GM12891 (cell line): ENCODE measurements around the gene IRF1.

Experiments used
- DNase-seq: peaks from one replicate; pipeline ENCODE4 v3.0.0; 2011; ENCODE audit warnings: low spot score; ENCODE audit not compliant: insufficient read length
- FAIRE-seq: peaks from 2 replicates; lab custom pipeline; 2011; peaks lifted over from hg19 to GRCh38; lab: Jason Lieb, UNC
- PAX5 ChIP-seq: IDR thresholded peaks from 2 replicates; pipeline ENCODE4 v1.6.1; 2011; ENCODE audit warnings: low read length, moderate library complexity, mild to moderate bottlenecking; ENCODE audit not compliant: insufficient read depth, severe bottlenecking
- POLR2A ChIP-seq: IDR thresholded peaks from 2 replicates; pipeline ENCODE4 v1.6.1; 2011; ENCODE audit warnings: low read depth, low read length, control low read depth
- POLR2AphosphoS5 ChIP-seq: IDR thresholded peaks from 2 replicates; pipeline ENCODE4 v1.6.1; 2011; ENCODE audit warnings: low read depth, low read length, control low read depth
- POU2F2 ChIP-seq: IDR thresholded peaks from 2 replicates; pipeline ENCODE4 v1.6.1; 2011; ENCODE audit warnings: low read depth, mild to moderate bottlenecking, control low read depth, low read length, moderate library complexity
- SPI1 ChIP-seq: IDR thresholded peaks from 2 replicates; pipeline ENCODE4 v1.6.1; 2011; ENCODE audit warnings: low read depth, low read length, control low read depth
- TAF1 ChIP-seq: IDR thresholded peaks from 2 replicates; pipeline ENCODE4 v1.6.1; 2011; ENCODE audit warnings: low read depth, low read length, control low read depth

The IRF1 gene

GRCh38 chr5:132460846-132461568 is 29.6 kb downstream of the IRF1 start:
- FAIRE-seq = no peak
- DNase-seq = no peak
- TF ChIP-seq SPI1 (no peak), POLR2AphosphoS5 (no peak), PAX5 (no peak), POLR2A (no peak)

- TF ChIP-seq POU2F2 (no peak), SPI1 (no peak), PAX5 (no peak)
- DNase-seq = no peak
These were observed 30.4 kb downstream of the IRF1 start for GRCh38 chr5:132459983-132460838.

GRCh38 chr5:132459031-132459982 is 31.3 kb downstream of the IRF1 start:
- no peak for DNase-seq
- TF ChIP-seq SPI1 (no peak), TAF1 (no peak), POLR2AphosphoS5 (no peak), PAX5 (no peak), POU2F2 (no peak), POLR2A (no peak)
- peak; percentile 48 for FAIRE-seq

More at GRCh38 chr5:132459983-132460838, 30.4 kb downstream of the IRF1 start:
- FAIRE-seq = peak; percentile 9

GRCh38 chr5:132458651-132459030 is 31.9 kb downstream of the IRF1 start:
- DNase-seq = no peak
- FAIRE-seq = peak; percentile 86
- TF ChIP-seq PAX5 (no peak), POU2F2 (peak; percentile 70; the same call in 1 of the 2 replicates)

DNA sequence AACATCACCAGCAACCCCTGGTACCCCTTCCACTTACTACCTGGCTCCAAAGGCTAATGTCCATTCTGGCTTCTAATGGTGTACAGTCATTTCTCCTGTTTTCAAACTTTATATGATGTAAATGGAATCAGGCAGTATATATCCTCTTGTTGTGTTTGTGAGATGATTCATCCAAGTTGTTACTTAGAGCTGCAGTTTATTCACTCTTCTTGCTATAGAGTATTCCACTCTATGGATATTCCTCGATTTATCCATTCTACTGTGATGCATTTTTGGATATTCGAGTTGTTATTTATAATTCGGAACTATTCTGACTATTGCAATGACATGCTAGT is 32.4 kb downstream of the IRF1 start:
- FAIRE-seq = no peak
- TF ChIP-seq TAF1 (no peak), POLR2A (no peak), SPI1 (no peak), POU2F2 (no peak), POLR2AphosphoS5 (no peak), PAX5 (no peak)
- DNase-seq = no peak

- DNase-seq (no peak), FAIRE-seq (no peak)
These were observed 33.0 kb downstream of the IRF1 start for GRCh38 chr5:132457371-132458225.

DNA sequence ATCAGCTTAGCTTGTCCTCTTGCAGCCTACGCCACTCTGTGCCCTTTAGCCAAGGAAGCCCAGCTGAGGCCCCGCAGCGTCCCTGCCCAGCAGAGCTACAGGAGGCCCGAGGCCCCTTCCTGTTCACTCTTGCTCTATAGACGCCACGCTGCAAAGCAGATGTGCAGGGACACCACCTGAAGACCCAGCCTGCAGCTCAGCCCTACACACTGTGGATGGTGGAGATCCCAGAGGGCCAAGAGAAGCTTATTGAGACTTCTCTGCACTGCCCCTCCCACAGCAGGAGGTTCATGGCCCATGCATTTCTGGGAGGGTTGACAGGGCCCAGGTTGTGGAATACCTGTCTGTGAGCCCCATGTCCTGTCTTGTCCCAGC is 33.6 kb downstream of the IRF1 start:
- no peak for TF ChIP-seq SPI1
- 0 out of 2 replicates have a peak, but pooled peaks have one; percentile 3 for TF ChIP-seq POLR2AphosphoS5
- 0 out of 2 replicates have a peak, but pooled peaks have one; percentile 14 for TF ChIP-seq POLR2A
- no peak for TF ChIP-seq TAF1
- FAIRE-seq (no peak), DNase-seq (no peak)

More at GRCh38 chr5:132457371-132458225, 33.0 kb downstream of the IRF1 start:
- TF ChIP-seq POU2F2 = no peak
- TF ChIP-seq PAX5 = no peak
- no peak for TF ChIP-seq TAF1
- no peak for TF ChIP-seq POLR2AphosphoS5
- no peak for TF ChIP-seq SPI1
- TF ChIP-seq POLR2A = no peak

DNA sequence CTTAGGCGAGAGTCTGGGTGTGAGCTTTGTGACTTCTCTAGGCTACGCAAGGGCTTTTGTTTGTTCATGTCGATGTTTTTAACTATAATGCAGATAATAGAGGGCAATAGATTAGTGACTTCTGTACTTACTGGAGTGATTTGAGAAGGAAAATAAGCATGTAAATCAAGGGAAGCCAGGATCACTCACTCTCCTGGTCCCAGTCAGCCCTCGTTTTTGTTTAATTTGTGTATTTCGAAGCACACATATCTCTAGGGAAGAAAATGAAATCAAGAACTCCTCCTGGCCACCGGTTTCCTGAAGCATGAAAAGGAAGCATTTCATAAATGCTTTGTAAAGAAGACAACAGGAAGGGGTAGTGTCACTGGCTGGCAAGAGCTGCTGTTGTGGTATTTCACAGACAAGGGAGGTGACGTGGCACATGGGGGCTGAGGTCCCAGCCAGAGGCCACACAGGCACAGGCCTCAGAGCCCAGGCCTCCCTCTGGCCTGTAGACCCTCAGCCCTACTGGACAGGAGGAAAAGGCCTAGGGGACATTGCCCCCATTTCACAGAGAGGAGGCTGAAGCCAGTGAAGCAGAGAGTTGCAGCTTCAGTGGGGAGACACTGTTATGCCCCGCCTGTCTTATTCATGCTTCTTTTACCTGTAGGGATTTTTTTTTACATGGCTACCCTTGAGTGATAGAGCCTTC is 34.1 kb downstream of the IRF1 start:
- TF ChIP-seq POLR2A (0 out of 2 replicates have a peak, but pooled peaks have one; percentile 39), PAX5 (no peak), SPI1 (no peak), POU2F2 (peak; percentile 54), POLR2AphosphoS5 (peak; percentile 44; the same call in 1 of the 2 replicates)
- DNase-seq = no peak
- peak; percentile 57 for FAIRE-seq
